GM19463 (cell line): ENCODE measurements around the gene OR2AG1.
"Not testable (repeated sequence)": the region's sequence is repeated elsewhere in the genome, so short reads cannot be mapped to it uniquely, and the experiment has no call there.

Experiments used
- ATAC-seq: cut with Tn5 transposase; IDR thresholded peaks from one replicate; pipeline ENCODE4 v1.9.1; 2021; ENCODE audit warnings: mild to moderate bottlenecking, moderate library complexity; ENCODE audit not compliant: unreplicated experiment

The OR2AG1 gene

DNA sequence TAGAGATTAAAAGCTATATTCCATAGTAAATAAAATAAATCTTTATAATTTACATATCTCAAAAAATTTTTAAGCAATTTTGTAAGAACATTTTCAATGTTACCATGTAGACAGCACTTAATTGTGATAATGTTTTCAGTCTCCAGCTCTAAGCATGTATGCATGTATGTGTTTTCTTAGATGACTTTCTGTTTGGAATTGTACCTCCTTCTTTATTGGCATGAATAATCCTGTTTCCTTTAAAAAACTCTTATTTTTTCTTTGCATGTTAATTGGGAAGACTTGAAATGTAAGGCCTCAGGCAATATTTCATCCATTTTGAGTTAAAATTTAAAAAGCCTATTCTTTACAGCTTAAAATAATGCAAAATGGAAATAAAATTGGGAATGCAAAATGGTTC is 2.0 kb upstream of the OR2AG1 start:
- ATAC-seq, result no peak

DNA sequence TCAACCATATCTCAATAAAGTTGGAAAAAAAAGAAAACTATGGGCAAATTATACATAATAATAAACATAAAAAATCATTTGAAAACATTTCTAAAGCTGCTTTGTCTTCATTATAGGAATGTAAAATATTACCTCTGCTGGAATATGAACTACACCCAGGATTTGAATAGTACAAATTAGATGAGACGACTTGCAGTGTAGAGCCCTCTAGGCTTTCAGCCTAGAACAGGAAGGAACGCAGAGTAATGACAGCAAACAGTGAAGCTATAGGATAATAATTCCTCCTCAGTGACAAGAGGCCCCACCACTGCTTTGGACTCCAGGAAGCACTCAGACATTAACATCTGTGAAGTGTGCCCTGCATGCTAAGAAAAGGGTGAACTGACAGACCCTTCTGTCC is 7.7 kb downstream of the OR2AG1 start:
- ATAC-seq, result no peak

DNA sequence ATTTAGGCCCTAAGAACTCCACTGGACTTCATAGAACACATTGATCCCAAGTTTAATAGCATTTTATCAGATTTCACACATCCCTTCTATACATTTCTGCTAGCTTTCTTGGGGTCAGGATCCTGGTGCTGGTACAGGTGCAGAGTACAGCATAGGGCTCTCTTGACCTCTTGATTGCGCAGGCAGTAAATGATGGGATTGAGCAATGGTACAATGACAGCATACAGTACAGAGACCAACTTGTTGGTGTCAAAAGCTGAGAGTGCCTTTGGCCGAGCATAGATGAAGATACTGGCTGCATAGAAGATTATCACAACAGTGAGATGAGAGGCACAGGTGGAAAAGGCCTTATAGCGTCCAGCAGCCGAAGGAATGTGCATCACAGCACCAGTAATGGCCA is 11.8 kb downstream of the OR2AG1 start:
- no peak for ATAC-seq

DNA sequence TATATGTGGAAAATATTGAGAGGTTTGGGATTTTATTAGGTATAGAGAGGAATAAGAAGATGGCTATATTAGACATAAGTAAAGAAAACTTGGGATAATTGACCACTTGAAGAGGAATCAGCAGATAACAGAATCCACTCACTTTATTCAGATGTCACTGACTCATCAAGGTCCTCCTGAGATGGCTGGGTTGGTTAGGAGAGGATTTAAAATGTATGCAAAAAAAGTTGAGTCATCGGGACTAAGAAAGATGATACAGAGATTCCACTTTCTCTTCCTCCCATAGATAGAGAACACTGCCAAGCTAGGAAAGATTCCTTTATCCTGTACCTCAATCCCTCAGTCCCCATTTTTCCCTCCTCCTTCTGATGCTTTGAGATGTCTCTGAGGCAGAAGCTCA is 16.6 kb downstream of the OR2AG1 start, which contains the start of gene OR6A2:
TSS of gene OR6A2 (minus strand) at position 288 of the 400 bp plus-strand sequence. CDS start 3,981 bp downstream, outside the sequence.
- ATAC-seq, result no peak

DNA sequence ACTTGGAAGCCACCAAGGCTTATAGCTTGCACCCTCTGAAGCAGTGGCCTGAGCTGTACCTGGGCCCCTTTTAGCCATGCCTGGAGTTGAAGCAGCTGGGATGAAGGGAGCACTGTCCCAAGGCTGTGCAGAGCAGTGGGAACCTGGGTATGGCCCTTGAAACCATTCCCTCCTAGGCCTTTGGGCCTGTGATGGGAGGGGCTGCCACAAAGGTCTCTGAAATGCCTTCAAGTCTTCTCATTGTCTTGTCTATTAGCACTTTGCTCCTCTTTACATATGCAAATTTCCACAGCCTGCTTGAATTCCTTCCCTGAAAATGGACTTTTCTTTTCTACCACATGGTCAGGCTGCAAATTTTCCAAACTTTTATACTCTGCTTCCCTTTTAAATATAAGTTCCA is 18.3 kb downstream of the OR2AG1 start:
- ATAC-seq, result not testable (repeated sequence)

DNA sequence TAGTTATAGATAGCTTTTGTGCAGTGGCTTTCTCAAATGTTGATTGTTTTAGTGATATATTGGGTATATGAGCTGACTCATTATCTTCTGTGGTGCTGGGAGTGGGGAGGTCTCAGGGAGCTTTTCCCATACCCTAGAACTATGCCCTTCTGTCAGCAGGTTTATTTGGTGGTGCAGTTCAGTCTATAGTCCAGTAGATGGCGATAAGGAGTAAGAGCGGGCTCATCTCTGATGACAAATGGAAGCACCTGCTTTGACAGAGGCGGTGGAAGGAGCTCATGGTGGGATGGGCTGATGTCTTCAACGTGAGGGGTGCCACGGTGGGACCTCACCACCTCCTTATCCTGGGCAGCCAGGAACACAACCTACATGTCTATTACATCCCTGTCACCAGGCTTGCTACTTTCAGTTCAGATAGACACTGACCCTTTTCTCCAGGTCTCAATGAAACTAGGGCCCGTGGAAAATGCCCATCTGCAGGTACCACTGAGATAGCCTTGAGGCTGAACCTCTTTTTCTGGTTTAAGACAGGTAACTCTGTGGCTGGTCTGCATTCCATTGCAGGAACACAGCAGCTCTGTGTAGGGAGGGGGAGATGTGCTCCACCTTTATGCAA is 29.7 kb downstream of the OR2AG1 start:
- ATAC-seq, result no peak

DNA sequence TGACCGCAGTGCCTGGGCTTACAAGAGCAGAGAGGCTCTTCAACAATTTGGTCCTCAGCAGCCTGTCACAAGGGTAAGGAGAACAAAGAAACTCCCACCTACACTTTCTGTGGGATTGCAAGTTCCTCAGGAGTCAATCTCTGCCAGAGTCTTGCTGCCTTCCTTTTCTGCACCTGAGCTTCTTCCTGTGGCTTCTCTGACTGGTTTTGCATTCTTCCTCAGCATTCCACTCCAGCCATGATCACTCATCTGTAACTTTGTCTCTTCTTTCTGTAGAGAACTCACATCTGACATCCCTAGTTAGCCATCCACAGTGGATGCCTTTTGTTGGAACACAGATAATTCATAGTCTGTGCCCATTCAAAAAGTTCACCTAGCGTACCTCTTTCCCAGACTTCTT is 30.8 kb downstream of the OR2AG1 start:
- ATAC-seq, result no peak

DNA sequence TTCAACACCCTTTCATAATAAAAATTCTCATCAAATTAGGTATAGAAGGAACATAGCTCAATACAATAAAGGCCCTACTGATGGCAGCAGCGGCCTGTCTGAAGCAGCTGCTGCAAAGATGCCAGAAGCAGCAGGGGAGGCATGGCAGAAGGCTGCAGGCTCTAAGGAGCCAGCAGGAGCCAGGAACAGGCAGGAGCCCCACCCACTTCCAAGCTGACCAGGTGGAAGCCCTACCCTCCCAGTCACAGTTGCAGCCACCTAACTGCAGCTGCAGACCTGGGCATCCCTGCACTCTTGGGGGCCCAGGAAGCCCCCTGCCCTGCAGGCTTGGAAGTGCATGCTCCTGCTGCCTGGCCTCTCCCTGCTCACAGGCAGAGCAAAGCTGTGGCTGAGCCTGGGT is 34.9 kb downstream of the OR2AG1 start:
- ATAC-seq, result no peak

DNA sequence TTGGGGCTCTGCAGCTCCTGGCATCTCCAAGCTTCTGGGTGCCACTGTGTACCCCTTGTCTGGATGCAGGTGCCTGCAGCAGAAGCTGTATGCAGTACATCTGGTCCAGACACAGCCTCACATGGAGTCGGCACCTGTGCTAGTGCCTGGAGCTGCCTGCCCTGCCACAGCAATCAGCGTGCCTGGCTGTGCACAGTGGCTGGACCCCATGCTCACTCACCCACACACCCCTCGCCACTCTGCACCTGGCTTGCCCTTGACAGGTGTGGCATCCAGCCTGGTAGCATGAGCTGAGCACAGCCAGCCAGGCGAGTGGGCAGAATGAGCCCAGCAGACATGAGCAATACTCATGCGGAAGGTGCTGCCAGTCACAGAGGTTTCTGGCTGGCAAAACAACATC is 36.1 kb downstream of the OR2AG1 start:
- ATAC-seq, result no peak

DNA sequence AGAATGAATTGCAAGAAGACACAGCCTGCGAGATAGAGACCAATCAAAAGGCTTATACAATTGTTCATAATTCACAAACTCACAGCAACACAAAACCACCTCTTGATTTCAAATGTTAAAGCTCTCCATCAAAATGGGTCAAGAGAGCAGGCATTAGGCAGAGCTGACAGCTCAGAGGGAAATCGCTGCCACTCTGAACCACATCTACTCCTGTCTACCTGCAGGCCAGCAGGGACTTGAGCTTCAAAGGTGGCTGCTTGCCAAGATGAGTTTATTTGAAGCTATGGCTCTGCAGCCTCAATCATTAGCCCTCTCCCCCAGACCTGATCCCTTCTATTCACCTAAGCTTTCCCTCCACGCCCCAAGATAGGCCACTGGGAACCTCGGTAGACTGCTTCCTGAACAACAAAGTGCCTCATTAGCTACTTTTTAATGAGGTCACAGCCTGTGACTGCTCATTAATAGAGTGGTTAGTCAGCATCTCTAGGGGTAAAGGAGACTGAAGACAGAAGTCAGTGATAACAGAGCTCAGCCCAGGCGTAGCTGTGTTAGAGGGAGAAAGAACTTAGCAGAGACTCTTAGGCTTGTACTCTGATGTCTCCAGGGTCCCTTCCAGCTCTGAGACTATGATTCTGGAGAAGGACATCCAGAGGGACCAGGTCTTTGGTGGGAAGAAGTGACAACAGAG is 41.5 kb downstream of the OR2AG1 start:
- ATAC-seq, result no peak

DNA sequence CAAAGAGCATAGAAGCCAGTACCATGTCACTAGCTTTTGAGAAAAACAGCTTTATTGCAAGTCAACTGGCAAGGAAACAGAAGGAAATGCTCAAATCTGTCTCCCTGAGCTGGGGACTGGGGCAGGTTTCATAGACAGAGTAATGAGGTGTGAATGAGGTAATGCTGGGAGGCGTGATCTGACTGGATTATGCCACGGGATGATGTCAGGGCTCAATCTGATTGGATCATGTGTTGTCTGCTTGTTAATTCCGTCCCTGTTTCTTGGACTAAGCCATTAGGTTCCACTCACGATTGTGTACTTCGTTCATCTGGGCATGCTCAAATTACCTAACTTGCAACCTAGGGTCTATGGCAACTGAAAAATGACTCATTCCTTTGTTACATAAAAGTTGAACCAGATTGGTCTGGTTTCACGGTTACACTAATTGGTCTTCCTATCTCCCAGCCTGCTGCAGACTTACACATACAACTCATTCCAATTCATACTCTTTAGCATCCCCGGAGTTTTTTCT is 42.5 kb downstream of the OR2AG1 start:
- no peak for ATAC-seq

DNA sequence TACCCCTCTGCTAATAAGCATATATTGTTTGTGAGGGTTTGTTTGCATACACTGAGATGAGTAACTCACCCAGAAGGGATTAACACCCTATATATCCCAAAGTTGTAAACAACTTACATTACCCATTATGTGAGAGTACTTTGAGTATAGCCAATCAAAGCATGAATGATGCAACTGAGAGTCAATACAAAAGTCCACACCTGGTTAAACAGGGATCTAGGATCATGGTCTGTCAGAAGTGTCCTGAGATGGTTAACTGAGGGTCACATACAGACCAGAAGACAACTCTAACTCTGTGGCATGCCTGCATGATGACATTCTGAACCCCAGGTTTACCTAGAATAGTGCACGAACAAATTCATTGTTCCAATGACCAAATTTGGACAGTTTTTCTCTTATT is 45.3 kb downstream of the OR2AG1 start:
- no peak for ATAC-seq

DNA sequence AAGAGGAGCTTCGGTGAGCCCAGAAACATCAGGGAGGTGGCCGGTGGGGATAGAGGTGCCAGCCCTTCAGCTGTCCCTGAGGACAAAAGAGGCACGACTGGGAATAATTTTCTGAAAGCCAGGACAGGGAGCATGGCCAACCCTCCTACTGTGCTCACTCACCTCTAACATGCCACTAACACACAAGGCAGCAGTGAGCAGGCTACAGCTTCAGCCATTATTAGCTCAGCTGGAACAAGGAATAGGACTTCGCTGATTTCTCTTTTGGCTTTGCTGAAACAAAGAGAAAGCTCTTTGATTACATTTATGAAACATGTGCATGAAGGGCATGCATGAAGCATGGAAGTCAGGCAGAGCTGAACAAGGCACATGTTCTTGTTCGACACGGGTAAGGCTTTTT is 50.5 kb downstream of the OR2AG1 start:
- no peak for ATAC-seq

DNA sequence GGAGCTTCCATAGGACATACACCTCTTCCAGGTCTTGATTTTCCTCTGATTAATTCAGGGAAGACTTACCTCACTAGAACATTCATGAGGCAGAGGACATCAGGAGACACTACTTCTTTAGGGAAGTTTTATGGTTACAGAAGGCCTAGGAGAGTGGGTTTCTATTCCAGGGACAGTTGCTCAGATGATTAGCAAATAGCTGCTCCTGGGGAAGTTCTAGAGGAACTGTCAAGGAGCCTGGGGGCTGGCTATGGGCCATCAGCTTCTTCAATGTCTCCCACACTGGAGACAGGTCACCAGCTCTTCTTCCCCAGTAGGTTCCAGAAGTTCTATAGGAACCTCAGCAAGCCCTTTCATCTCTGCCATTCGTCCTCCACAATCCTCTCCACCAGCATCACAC is 51.2 kb downstream of the OR2AG1 start:
- ATAC-seq, result no peak
